GM12891 (cell line): ENCODE measurements around the gene TMEM221.

Experiments
- POLR2A ChIP-seq: IDR thresholded peaks from 2 replicates; pipeline ENCODE4 v1.6.1; 2011; ENCODE audit warnings: low read depth, low read length, control low read depth
- POLR2AphosphoS5 ChIP-seq: IDR thresholded peaks from 2 replicates; pipeline ENCODE4 v1.6.1; 2011; ENCODE audit warnings: low read depth, low read length, control low read depth
- SPI1 ChIP-seq: IDR thresholded peaks from 2 replicates; pipeline ENCODE4 v1.6.1; 2011; ENCODE audit warnings: low read depth, low read length, control low read depth
- TAF1 ChIP-seq: IDR thresholded peaks from 2 replicates; pipeline ENCODE4 v1.6.1; 2011; ENCODE audit warnings: low read depth, low read length, control low read depth

DNA sequence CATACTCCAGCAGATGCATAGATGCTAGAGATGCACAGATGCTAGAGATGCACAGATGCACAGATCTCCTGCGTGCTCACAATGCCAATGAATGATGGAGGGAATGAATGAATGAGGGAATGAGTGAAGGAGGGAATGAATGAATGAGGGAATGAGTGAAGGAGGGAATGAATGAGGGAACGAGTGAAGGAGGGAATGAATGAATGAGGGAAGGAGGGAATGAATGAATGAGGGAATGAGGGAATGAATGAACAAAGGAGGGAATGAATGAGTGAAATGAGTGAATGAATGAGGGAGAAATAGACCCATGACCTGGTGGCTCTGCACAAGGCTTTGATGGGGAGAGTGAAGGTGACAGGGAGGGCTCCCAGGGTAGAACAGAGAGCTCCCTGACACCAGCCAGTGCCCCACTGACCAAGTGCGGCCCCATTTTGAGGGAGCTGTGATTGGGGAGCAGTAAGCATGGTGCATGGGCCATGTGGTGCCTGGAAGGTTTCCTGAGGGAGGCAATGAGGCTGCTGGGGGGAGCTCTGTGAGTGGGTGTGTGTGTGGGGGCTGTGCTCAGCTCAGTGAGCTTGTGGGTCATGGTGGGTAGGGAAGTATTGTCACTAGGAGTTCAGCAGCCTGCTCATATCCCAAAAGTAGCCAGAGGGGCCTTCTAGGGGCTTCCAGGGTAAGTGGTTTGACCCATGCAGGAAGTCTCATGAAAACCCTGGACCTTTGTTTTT, 34.6 kb upstream of the TMEM221 start:
- TF ChIP-seq TAF1, result no peak
- TF ChIP-seq POLR2A, result no peak
- no peak for TF ChIP-seq SPI1
- no peak for TF ChIP-seq POLR2AphosphoS5
